Body of pancreas (tissue), 4 donors: ENCODE results near the gene SMIM1.

Experiments used
- CTCF ChIP-seq, 7 experiments: fragments of 450-650 bp in 4 of 7; fragments of 200-600 bp in 3 of 7; sonication (generic) in 3 of 7; IDR thresholded peaks; one replicate each; pipeline ENCODE4 v1.5.1; 2016 to 2019; ENCODE audit warnings: antibody characterized with exemption in 7 of 7
- POLR2A ChIP-seq, 3 donors: fragments of 450-650 bp; IDR thresholded peaks; one replicate each; pipeline ENCODE4 v1.6.1; 2016; ENCODE audit warnings: antibody characterized with exemption in 3 of 3, mild to moderate bottlenecking in 2 of 3

GRCh38 chr1:3745071-3745470 is 27.5 kb upstream of the SMIM1 start:
- TF ChIP-seq CTCF (IDR thresholded peaks at IDR 0.05) (no peak), POLR2A (IDR thresholded peaks at IDR 0.05) (no peak)
